HG02852 (cell line): ENCODE measurements around the gene DEFB123.
"Not testable (repeated sequence)": the region's sequence is repeated elsewhere in the genome, so short reads cannot be mapped to it uniquely, and the experiment has no call there.

Source experiments
- ATAC-seq: cut with Tn5 transposase; IDR thresholded peaks from one replicate; pipeline ENCODE4 v1.9.1; 2021; ENCODE audit warnings: mild to moderate bottlenecking, moderate library complexity; ENCODE audit not compliant: unreplicated experiment

The DEFB123 gene, protein sequence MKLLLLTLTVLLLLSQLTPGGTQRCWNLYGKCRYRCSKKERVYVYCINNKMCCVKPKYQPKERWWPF

DNA sequence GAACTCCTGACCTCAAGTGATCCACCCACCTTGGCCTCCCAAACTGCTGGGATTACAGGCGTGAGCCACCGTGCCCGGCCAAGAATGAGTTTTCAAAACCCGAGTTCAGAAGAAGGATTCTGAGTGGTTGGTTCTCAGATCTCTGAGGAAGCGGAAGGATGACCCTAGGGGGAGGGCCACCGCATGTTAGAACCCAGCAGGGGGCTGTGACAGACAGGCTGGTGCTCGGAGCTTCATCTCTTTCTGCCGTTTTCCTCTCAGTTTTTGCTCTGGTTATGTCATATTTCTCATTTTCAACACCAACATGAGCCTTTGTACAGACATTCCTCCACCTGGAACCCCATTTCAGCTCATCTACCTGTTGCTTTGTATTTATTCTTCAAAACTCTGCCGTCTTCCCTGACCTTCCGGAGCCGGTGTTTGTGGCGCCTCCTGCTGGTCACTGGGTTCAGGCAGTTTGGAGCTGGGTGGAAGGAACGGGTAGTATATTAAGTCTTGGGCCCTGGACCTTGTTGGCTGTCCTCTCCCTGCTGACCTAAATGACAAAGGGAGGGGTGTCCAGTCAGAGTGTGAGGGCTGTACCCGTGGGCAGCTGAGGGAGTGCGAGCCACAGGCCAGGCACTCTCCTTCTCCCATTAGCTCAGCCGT is at the start of gene DEFB123:
Gene DEFB123 (plus strand): TSS at position 621 of the 648 bp plus-strand sequence. CDS start 67 bp downstream, outside the sequence.
- no peak for ATAC-seq

- ATAC-seq, result no peak
Observed at GRCh38 chr20:31392836-31393235, 47.6 kb upstream of the DEFB123 start.

GRCh38 chr20:31394900-31395299 is 45.5 kb upstream of the DEFB123 start:
- ATAC-seq, result no peak

DNA sequence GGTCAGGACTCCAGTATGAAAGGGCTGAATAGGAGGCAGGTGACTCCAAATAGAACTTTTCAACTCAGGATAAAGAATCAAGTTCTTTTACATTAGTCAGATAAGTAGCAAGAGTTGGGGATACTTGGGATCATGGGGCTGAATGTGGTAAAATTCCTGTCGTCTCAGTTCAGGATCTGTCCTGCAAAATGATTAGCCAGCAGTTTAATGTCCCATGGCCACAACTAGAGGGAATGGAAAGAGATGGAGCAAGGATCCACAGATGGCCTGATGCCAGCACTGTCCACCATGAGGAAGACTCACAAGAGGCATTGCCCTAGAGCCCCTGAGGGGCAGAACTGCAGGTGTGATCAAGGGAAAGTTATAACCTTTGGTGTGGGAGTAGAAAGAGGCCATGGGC is 36.5 kb upstream of the DEFB123 start:
- no peak for ATAC-seq

GRCh38 chr20:31406115-31406514 is 34.3 kb upstream of the DEFB123 start, which contains the start of gene DEFB121:
TSS of gene DEFB121 (minus strand) at chr20:31406215. CDS start at chr20:31406152, 63 bp downstream.
- ATAC-seq, result no peak

- ATAC-seq, result no peak
Observed at GRCh38 chr20:31410011-31410410, 30.4 kb upstream of the DEFB123 start.

- no peak for ATAC-seq
Observed at GRCh38 chr20:31414381-31414780, 26.1 kb upstream of the DEFB123 start.

GRCh38 chr20:31415653-31416052 is 24.8 kb upstream of the DEFB123 start:
- ATAC-seq, result no peak

DNA sequence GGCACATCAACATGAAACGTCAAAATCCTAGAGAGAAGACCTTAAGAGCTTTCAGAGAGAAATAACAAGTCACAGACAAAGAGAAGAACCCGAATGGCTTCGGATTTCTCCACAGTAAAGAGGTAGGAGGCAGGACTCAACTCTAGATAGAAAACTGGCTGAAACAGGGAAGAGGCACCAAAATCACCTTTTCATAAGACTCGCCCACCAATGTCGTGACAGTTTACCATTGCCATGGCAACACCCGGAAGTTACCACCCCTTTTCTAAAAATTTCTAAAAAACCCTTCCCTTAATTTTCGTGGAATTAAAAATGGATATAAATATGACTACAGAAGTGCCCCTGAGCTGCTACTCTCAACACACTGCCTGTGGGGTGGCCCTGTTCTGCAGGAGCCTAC is 22.1 kb upstream of the DEFB123 start:
- ATAC-seq, result no peak

GRCh38 chr20:31425797-31426196 is 14.6 kb upstream of the DEFB123 start:
- no peak for ATAC-seq

DNA sequence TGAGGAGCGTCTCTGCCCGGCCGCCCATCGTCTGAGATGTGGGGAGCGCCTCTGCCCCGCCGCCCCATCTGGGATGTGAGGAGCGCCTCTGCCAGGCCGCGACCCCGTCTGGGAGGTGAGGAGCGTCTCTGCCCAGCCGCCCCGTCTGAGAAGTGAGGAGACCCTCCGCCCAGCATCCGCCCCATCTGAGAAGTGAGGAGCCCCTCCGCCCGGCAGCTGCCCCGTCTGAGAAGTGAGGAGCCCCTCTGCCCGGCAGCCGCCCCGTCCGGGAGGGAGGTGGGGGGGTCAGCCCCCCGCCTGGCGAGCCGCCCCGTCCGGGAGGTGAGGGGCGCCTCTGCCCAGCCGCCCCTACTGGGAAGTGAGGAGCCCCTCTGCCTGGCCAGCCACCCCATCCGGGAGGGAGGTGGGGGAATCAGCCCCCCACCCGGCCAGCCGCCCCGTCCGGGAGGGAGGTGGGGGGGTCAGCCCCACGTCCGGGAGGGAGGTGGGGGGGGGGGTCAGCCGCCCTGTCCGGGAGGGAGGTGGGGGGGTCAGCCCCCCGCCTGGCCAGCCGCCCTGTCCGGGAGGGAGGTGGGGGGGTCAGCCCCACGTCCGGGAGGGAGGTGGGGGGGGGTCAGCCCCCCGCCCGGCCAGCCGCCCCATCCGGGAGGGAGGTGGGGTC is 13.4 kb upstream of the DEFB123 start:
- ATAC-seq, result not testable (repeated sequence)

- ATAC-seq, result not testable (repeated sequence)
Observed at GRCh38 chr20:31427576-31427975, 12.9 kb upstream of the DEFB123 start.

GRCh38 chr20:31430568-31431115 is 9.8 kb upstream of the DEFB123 start:
- no peak for ATAC-seq

DNA sequence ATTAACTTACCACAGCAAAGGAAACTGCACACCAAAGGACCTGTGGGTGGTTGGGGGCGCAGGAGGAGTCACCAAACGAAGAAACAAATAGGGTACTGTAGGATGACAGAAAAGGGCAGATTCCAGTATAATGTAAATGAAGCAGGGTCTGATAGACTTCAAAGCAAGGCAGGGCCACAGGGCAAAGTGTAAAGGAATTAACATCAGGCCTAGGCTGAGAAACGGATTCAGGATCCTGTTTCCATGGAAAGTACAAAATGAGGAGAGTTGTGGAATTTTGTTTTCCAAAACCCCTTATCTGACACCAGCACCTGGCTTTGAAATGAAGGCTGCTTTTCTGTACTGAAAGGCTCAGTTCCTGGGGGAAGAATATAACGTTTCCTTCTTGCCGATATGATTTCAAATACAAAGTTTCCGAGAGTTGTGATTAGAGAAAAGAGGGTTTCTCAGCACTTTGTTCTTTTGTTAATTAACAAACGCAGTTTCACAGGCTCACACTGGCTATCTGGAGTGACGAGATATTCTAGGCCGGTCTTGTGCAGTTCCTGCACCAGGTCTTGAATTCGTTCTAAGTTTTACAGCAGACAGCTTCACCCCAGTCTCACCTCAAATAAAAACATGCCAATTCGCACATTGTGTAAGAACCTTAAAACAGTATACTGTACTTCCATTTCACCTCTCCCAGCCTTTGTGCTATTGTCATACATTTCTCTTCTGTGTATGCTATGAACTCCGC is 5.8 kb downstream of the DEFB123 start:
- no peak for ATAC-seq

GRCh38 chr20:31449511-31450414 is 9.3 kb downstream of the DEFB123 start:
- ATAC-seq, result no peak

GRCh38 chr20:31452575-31452974 is 12.1 kb downstream of the DEFB123 start:
- ATAC-seq, result no peak

GRCh38 chr20:31454361-31454760 is 13.9 kb downstream of the DEFB123 start:
- ATAC-seq, result no peak

DNA sequence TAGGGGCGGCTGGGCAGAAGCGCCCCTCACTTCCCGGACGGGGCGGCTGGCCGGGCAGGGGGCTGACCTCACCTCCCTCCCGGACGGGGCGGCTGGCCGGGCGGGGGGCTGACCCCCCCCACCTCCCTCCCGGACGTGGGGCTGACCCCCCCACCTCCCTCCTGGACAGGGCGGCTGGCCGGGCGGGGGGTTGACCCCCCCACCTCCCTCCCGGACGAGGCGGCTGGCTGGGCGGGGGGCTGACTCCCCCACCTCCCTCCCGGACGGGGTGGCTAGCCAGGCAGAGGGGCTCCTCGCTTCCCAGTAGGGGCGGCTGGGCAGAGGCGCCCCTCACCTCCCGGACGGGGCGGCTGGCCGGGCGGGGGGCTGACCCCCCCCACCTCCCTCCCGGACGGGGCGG is 30.5 kb downstream of the DEFB123 start:
- ATAC-seq, result not testable (repeated sequence)

DNA sequence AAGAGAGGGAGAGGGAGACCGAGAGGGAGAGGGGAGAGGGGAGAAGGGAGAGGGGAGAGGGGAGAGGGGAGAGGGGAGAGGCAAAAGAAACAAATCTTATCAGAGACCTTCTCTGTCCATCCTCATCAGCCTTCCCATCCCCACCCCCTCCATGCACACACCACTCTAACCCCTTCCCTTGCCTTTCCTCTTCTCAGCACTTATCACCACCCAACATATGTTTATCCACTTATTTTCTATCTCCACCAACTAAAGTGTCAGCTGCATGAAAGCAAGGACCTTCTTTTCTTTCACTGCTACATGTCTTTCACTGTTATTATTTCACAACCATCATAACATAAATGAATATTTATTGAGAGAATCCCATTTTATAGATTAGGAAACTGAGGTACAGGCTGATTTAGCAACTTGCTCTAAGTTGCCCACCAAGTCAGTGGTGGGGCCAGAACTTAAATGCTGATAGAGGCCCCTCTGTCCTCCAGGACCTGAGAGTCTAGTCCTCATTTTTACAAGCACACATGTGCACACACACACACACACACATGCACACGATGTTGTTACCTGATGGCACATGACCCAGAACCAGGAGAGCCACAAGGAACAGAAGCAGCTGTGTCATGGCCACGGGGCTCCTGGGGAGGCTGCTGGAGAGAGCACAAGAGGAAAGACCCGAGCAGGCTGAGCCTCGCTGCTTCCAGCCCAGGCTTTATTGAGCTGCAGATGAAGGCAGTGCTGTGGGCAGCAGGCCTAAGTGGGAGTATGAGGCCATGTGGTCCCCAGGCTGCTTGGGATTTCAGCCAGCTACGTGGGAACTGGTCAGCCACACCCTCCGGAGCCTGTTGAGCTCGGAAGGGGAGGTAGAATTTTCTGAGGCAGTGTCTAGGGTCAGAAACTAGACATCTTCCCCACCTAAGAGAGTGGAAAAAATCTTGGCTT is 32.2 kb downstream of the DEFB123 start:
- no peak for ATAC-seq
